ENCODE data around the gene PRICKLE2. TPM values are rescaled to one million over a fixed set of nuclear protein-coding genes. Genes with fewer than 3 reads are reported as not detected.

The PRICKLE2 gene
- total RNA-seq, 1 donor from 2014 or later: 23.2 TPM

GRCh38 chr3:64046592-64046991 lies 178.7 kb downstream of the PRICKLE2 start:
- no peaks in the 10 kb centered on the region for H3K9me3 Mint-ChIP-seq (ENCODE audit: low read depth)
- no peaks in the 10 kb centered on the region for H3K36me3 Mint-ChIP-seq (ENCODE audit: insufficient read depth)
- H3K27ac Mint-ChIP-seq: no peak overlapping the region
- no peak overlapping the region for H3K4me3 Mint-ChIP-seq (ENCODE audit: low read depth)
- H3K4me1 Mint-ChIP-seq (ENCODE audit: low read depth): peaks cover 4% of the 10 kb centered on the region
- DNase-seq (ENCODE audit: low spot score, unreplicated experiment): no peak
- no peak for TF ChIP-seq CTCF (IDR thresholded peaks at IDR 0.05; ENCODE audit: unreplicated experiment)
- H3K27me3 Mint-ChIP-seq: peaks cover 10% of the 10 kb centered on the region

- Mint-ChIP-seq H3K27me3 (peaks cover 11% of the 10 kb centered on the region), H3K4me3 (ENCODE audit: low read depth) (no peak overlapping the region), H3K4me1 (ENCODE audit: low read depth) (no peaks in the 10 kb centered on the region), H3K9me3 (ENCODE audit: low read depth) (no peaks in the 10 kb centered on the region), H3K27ac (no peak overlapping the region), H3K36me3 (ENCODE audit: insufficient read depth) (no peaks in the 10 kb centered on the region)
- TF ChIP-seq CTCF (IDR thresholded peaks at IDR 0.05; ENCODE audit: unreplicated experiment): no peak
- no peak for DNase-seq (ENCODE audit: low spot score, unreplicated experiment)
Measured at GRCh38 chr3:64042952-64043351, 182.3 kb downstream of the PRICKLE2 start.

Other genes with a start within 250 kb of the PRICKLE2 start
- 76.9 and 77.6 TPM in 2 replicates for gene PSMD6, start 202.0 kb downstream of the PRICKLE2 start, total RNA-seq

All from progenitor cell of endocrine pancreas (in vitro differentiated cells).